GM06990 (cell line): ENCODE results near the gene CDC14A.

ENCODE experiments used
- DNase-seq: peaks from one replicate; pipeline ENCODE4 v3.0.0-alpha.2; 2011; ENCODE audit not compliant: insufficient read length; ENCODE audit errors: extremely low read depth
- H3K27me3 ChIP-seq: replicated peaks from 2 replicates; pipeline ENCODE4 v1.6.0; 2011; ENCODE audit warnings: low read length; ENCODE audit not compliant: control insufficient read depth, insufficient read depth
- H3K36me3 ChIP-seq: 2 replicates; pipeline ENCODE4 v1.5.1; 2011; ENCODE audit warnings: low read length; ENCODE audit not compliant: control insufficient read depth, insufficient read depth
- H3K4me3 ChIP-seq: replicated peaks from 2 replicates; pipeline ENCODE4 v1.5.1; 2011; ENCODE audit warnings: low read depth, mild to moderate bottlenecking, control low read depth, low read length
- CTCF ChIP-seq: IDR thresholded peaks from 2 replicates; pipeline ENCODE4 v1.5.1; 2011; ENCODE audit warnings: low read length, control low read depth, mild to moderate bottlenecking, inconsistent platforms; ENCODE audit not compliant: insufficient read depth, poor library complexity, severe bottlenecking

CDC14A gene

GRCh38 chr1:100382657-100383056 lies 30.4 kb downstream of the CDC14A start:
- no peak for DNase-seq
- TF ChIP-seq CTCF, result no peak
- Histone ChIP-seq H3K4me3 (no peak overlapping the region), H3K27me3 (no peaks in the 10 kb centered on the region), H3K36me3 (no peaks in the 10 kb centered on the region)

GRCh38 chr1:100383743-100384405 lies 31.6 kb downstream of the CDC14A start:
- TF ChIP-seq CTCF, result no peak
- H3K27me3 ChIP-seq, result no peaks in the 10 kb centered on the region
- no peak overlapping the region for H3K4me3 ChIP-seq
- no peak for DNase-seq
- no peaks in the 10 kb centered on the region for H3K36me3 ChIP-seq

GRCh38 chr1:100387209-100387608 lies 34.9 kb downstream of the CDC14A start:
- no peak for TF ChIP-seq CTCF
- Histone ChIP-seq H3K4me3 (no peak overlapping the region), H3K36me3 (no peaks in the 10 kb centered on the region), H3K27me3 (no peaks in the 10 kb centered on the region)
- DNase-seq, result no peak

- Histone ChIP-seq H3K4me3 (no peak overlapping the region), H3K27me3 (no peaks in the 10 kb centered on the region), H3K36me3 (no peaks in the 10 kb centered on the region)
- DNase-seq, result no peak
- no peak for TF ChIP-seq CTCF
Observed at GRCh38 chr1:100387657-100388350, 35.5 kb downstream of the CDC14A start.

GRCh38 chr1:100390531-100390930 lies 38.2 kb downstream of the CDC14A start:
- Histone ChIP-seq H3K27me3 (no peaks in the 10 kb centered on the region), H3K36me3 (no peaks in the 10 kb centered on the region), H3K4me3 (no peak overlapping the region)
- DNase-seq, result no peak
- no peak for TF ChIP-seq CTCF
